DOHH2 (cell line): ENCODE results near the gene OSBPL10.
A peak's percentile ranks its signal among the peaks of the same experiment; 100 is the strongest.

Experiments
- H3F3A ChIP-seq: fragments of 200-600 bp; sonication (generic), shearing (Covaris generic); 2 replicates; pipeline ENCODE4 v1.6.0; 2016; ENCODE audit warnings: antibody characterized with exemption, mild to moderate bottlenecking; ENCODE audit not compliant: control insufficient read depth, insufficient read depth
- H3K27ac ChIP-seq: fragments of 200-600 bp; sonication (generic); 2 replicates; pipeline ENCODE4 v1.5.1; 2014; ENCODE audit warnings: low read depth, mild to moderate bottlenecking, low read length, moderate library complexity
- H3K27me3 ChIP-seq: fragments of 200-600 bp; sonication (generic); 2 replicates; pipeline ENCODE4 v1.6.1; 2014; ENCODE audit warnings: mild to moderate bottlenecking, low read length, mixed read lengths; ENCODE audit not compliant: control insufficient read depth
- H3K36me3 ChIP-seq: fragments of 200-600 bp; sonication (generic); 2 replicates; pipeline ENCODE4 v1.6.1; 2014; ENCODE audit warnings: mild to moderate bottlenecking, low read length, moderate library complexity, mixed read lengths; ENCODE audit not compliant: control insufficient read depth
- H3K4me1 ChIP-seq: fragments of 200-600 bp; sonication (generic); 2 replicates; pipeline ENCODE4 v1.6.1; 2014; ENCODE audit warnings: mild to moderate bottlenecking, low read length, mixed read lengths; ENCODE audit not compliant: control insufficient read depth
- H3K4me2 ChIP-seq: fragments of 200-600 bp; sonication (generic); 2 replicates; pipeline ENCODE4 v1.6.0; 2014; ENCODE audit warnings: mild to moderate bottlenecking, low read length, moderate library complexity
- H3K4me3 ChIP-seq: fragments of 200-600 bp; sonication (generic); 2 replicates; pipeline ENCODE4 v1.5.1; 2014; ENCODE audit warnings: mild to moderate bottlenecking, low read length, mixed read lengths
- H3K79me2 ChIP-seq: fragments of 200-600 bp; sonication (generic); 2 replicates; pipeline ENCODE4 v1.6.1; 2014; ENCODE audit warnings: mild to moderate bottlenecking, low read length, mixed read lengths; ENCODE audit not compliant: control insufficient read depth
- H3K9me2 ChIP-seq: fragments of 200-600 bp; sonication (generic); replicated peaks from 2 replicates; pipeline ENCODE4 v1.6.1; 2014; ENCODE audit warnings: mild to moderate bottlenecking, low read length, mixed read lengths; ENCODE audit not compliant: control insufficient read depth
- H3K9me3 ChIP-seq: fragments of 200-600 bp; sonication (generic); 2 replicates; pipeline ENCODE4 v1.6.1; 2014; ENCODE audit warnings: antibody characterized with exemption, low read length, mixed read lengths; ENCODE audit not compliant: control insufficient read depth, insufficient read depth
- H4K20me1 ChIP-seq: fragments of 200-600 bp; sonication (generic); 2 replicates; pipeline ENCODE4 v1.6.0; 2014; ENCODE audit warnings: low read depth, mild to moderate bottlenecking, antibody characterized with exemption, low read length, moderate library complexity; ENCODE audit not compliant: control insufficient read depth, insufficient read depth
- EZH2phosphoT487 ChIP-seq: fragments of 200-600 bp; sonication (generic); IDR thresholded peaks from 2 replicates; pipeline ENCODE4 v1.6.1; 2017; ENCODE audit warnings: borderline replicate concordance, mild to moderate bottlenecking, antibody characterized with exemption, low read length, moderate library complexity, mixed read lengths
- TF ChIP-seq, protein P1 (sequence below): fragments of 200-600 bp; sonication (generic); IDR thresholded peaks from one replicate; pipeline ENCODE4 v1.5.1; 2014; ENCODE audit warnings: antibody characterized with exemption, mild to moderate bottlenecking, low read depth, low read length; ENCODE audit not compliant: poor library complexity, severe bottlenecking

Gene OSBPL10, protein sequence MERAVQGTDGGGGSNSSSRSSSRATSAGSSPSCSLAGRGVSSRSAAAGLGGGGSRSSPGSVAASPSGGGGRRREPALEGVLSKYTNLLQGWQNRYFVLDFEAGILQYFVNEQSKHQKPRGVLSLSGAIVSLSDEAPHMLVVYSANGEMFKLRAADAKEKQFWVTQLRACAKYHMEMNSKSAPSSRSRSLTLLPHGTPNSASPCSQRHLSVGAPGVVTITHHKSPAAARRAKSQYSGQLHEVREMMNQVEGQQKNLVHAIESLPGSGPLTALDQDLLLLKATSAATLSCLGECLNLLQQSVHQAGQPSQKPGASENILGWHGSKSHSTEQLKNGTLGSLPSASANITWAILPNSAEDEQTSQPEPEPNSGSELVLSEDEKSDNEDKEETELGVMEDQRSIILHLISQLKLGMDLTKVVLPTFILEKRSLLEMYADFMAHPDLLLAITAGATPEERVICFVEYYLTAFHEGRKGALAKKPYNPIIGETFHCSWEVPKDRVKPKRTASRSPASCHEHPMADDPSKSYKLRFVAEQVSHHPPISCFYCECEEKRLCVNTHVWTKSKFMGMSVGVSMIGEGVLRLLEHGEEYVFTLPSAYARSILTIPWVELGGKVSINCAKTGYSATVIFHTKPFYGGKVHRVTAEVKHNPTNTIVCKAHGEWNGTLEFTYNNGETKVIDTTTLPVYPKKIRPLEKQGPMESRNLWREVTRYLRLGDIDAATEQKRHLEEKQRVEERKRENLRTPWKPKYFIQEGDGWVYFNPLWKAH

DNA sequence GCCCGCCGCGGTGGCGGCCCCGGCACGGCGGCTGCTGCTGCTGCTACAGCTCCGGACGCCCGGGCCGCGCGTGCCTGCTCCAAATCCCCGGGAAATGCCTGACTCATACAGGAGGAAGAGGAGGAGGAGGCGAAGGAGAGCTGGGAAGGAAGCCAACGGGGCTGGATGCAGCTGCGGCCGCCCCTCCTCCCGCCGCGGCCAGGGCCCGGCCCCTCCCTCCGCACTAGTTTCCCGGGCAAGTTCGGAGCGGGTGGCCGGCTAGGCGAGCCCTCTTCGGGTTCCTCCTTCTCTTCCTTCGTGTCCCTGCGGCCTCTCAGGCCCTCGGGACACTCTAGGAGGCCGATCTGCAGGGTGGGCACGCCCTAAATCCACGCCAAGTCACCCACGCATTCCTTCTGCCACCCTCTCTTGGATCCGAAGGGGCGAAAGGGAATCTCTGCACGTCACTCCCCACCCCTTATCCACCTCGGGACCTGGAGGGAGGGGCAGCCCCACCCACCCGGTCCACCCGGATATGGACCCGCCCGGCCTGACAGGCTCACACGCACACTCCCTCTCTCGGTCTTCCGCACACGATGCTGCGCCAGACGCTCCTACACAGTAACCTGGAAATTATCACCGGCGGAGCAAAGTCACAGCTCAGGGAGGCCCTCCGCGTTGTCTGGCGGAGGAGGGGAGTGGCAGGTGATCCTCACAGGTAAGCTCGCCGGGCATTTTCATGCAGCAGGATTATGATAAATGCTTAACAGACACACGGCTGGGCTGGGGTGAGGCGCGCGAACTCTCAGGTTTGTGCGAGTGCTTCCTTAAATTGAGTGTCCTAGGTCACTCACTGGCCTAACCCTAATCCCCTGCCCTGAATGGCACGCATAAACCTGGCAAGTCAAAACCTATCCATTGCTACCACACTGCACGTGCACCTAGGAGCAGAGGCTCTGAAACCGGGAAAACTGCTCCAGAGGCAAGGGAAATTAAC is at the start of gene OSBPL10, which contains the start of gene ZNF860:
Gene OSBPL10 (minus strand): TSS at position 57 of the 976 bp plus-strand sequence. CDS start 83 bp downstream, outside the sequence.
Gene ZNF860 (plus strand): TSS at position 545 of the 976 bp plus-strand sequence. CDS start 7,330 bp downstream, outside the sequence.
- TF ChIP-seq, protein P1, sequence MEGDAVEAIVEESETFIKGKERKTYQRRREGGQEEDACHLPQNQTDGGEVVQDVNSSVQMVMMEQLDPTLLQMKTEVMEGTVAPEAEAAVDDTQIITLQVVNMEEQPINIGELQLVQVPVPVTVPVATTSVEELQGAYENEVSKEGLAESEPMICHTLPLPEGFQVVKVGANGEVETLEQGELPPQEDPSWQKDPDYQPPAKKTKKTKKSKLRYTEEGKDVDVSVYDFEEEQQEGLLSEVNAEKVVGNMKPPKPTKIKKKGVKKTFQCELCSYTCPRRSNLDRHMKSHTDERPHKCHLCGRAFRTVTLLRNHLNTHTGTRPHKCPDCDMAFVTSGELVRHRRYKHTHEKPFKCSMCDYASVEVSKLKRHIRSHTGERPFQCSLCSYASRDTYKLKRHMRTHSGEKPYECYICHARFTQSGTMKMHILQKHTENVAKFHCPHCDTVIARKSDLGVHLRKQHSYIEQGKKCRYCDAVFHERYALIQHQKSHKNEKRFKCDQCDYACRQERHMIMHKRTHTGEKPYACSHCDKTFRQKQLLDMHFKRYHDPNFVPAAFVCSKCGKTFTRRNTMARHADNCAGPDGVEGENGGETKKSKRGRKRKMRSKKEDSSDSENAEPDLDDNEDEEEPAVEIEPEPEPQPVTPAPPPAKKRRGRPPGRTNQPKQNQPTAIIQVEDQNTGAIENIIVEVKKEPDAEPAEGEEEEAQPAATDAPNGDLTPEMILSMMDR, result no peak
- no peak for TF ChIP-seq EZH2phosphoT487
- Histone ChIP-seq H4K20me1 (no peaks in the 10 kb centered on the region), H3K27ac (peak within 1 kb of the TSS; percentile 68), H3K9me2 (no peaks in the 10 kb centered on the region), H3K36me3 (peaks cover 52% of the 10 kb centered on the region), H3K4me1 (peaks cover 71% of the 10 kb centered on the region), H3K27me3 (no peaks in the 10 kb centered on the region), H3K4me3 (peak within 1 kb of the TSS; percentile 94), H3F3A (peaks cover 31% of the 10 kb centered on the region), H3K9me3 (no peaks in the 10 kb centered on the region), H3K4me2 (peak within 1 kb of the TSS; percentile 99), H3K79me2 (peaks cover 79% of the 10 kb centered on the region)

DNA sequence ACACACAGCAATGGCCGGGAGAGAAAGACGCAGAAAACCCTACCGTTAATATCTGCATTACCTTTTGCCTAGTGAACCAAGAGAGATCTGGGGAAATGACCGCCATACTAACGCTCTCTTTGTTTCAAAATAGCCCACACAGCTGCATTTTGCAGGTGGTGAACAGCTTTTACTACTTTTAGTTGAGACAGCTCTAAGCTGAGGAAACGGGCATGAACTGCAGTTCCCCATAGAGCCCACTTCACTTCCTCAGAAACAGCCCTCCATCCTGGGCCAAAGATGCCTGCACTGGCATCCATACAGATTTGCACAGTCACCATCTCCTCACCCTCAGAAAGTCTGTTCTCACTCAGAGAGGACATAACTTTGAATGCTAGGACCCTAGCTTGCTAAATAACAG is 45.5 kb upstream of the OSBPL10 start:
- H4K20me1 ChIP-seq, result no peaks in the 10 kb centered on the region
- H3K27ac ChIP-seq, result peak overlapping the region; percentile 46
- H3F3A ChIP-seq, result peaks cover 3% of the 10 kb centered on the region; the same call in 1 of the 2 replicates
- TF ChIP-seq, protein P1, result no peak
- no peak for TF ChIP-seq EZH2phosphoT487
- H3K27me3 ChIP-seq, result no peaks in the 10 kb centered on the region
- peaks cover 24% of the 10 kb centered on the region for H3K4me1 ChIP-seq
- H3K9me3 ChIP-seq, result no peaks in the 10 kb centered on the region
- H3K4me2 ChIP-seq, result peak overlapping the region; percentile 59
- H3K9me2 ChIP-seq, result no peaks in the 10 kb centered on the region
- H3K36me3 ChIP-seq, result peaks cover 3% of the 10 kb centered on the region; the same call in 1 of the 2 replicates
- H3K79me2 ChIP-seq, result no peaks in the 10 kb centered on the region
- peak overlapping the region; percentile 51 for H3K4me3 ChIP-seq

DNA sequence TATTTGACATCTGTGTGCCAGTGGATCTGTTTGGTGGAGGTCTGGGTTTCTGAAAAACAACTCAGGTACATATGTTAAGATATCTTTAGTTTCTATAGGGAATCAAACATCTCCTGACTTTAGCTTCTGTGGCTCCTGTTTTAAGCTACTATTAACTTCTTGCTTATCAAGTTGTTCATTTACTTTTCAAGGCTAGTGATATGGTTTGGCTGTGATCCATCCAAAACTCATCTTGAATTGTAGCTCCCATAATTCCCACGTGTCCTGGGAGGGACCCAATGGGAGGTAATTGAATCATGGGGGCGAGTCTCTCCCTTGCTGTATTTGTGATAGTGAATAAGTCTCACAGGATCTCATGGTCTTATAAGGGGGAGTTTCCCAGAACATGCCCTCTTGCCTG is 41.9 kb upstream of the OSBPL10 start:
- TF ChIP-seq, protein P1, result no peak
- TF ChIP-seq EZH2phosphoT487, result no peak
- Histone ChIP-seq H4K20me1 (no peaks in the 10 kb centered on the region), H3K9me2 (no peaks in the 10 kb centered on the region), H3K4me1 (peaks cover 30% of the 10 kb centered on the region), H3F3A (peaks cover 3% of the 10 kb centered on the region; the same call in 1 of the 2 replicates), H3K4me3 (no peak overlapping the region), H3K36me3 (peaks cover 3% of the 10 kb centered on the region; the same call in 1 of the 2 replicates), H3K27me3 (no peaks in the 10 kb centered on the region), H3K79me2 (no peaks in the 10 kb centered on the region), H3K9me3 (no peaks in the 10 kb centered on the region), H3K27ac (no peak overlapping the region), H3K4me2 (no peak overlapping the region)
